ENCODE data around the gene LRWD1. TPM values are rescaled to one million over a fixed set of nuclear protein-coding genes. Genes with fewer than 3 reads are reported as not detected.
A peak's percentile ranks its signal among the peaks of the same experiment; 100 is the strongest.

Gene LRWD1
- total RNA-seq (ENCODE audit: low replicate concordance): 18.6 and 35.7 TPM in 2 replicates

GRCh38 chr7:102464577-102465280, at the start of gene LRWD1, which contains the start of gene ALKBH4:
Gene LRWD1 (plus strand): TSS chr7:102464984. CDS start chr7:102465081, 97 bp downstream.
Gene ALKBH4 (minus strand): TSS chr7:102464863. CDS start chr7:102464836, 27 bp downstream.
- peak within 1 kb of the TSS; percentile 100 for H3K4me3 ChIP-seq (ENCODE audit: low read depth, low read length)
- no peak for TF ChIP-seq CTCF (IDR thresholded peaks at IDR 0.05; ENCODE audit: insufficient read depth, low read length)
- DNase-seq (ENCODE audit: low read depth): peak; percentile 87

- DNase-seq (ENCODE audit: low read depth): no peak
- H3K4me3 ChIP-seq (ENCODE audit: low read depth, low read length): no peak overlapping the region
- no peak for TF ChIP-seq CTCF (IDR thresholded peaks at IDR 0.05; ENCODE audit: insufficient read depth, low read length)
These were observed 49.0 kb upstream of the LRWD1 start for GRCh38 chr7:102415685-102416225.

- H3K4me3 ChIP-seq (ENCODE audit: low read depth, low read length): no peak overlapping the region
- TF ChIP-seq CTCF (IDR thresholded peaks at IDR 0.05; ENCODE audit: insufficient read depth, low read length): no peak
- DNase-seq (ENCODE audit: low read depth): no peak
These were observed 48.4 kb upstream of the LRWD1 start for GRCh38 chr7:102416406-102416805.

GRCh38 chr7:102417105-102417504, 47.7 kb upstream of the LRWD1 start:
- H3K4me3 ChIP-seq (ENCODE audit: low read depth, low read length): no peak overlapping the region
- TF ChIP-seq CTCF (IDR thresholded peaks at IDR 0.05; ENCODE audit: insufficient read depth, low read length): no peak
- no peak for DNase-seq (ENCODE audit: low read depth)

- no peak overlapping the region for H3K4me3 ChIP-seq (ENCODE audit: low read depth, low read length)
- no peak for TF ChIP-seq CTCF (IDR thresholded peaks at IDR 0.05; ENCODE audit: insufficient read depth, low read length)
- DNase-seq (ENCODE audit: low read depth): no peak
These were observed 46.2 kb upstream of the LRWD1 start for GRCh38 chr7:102418592-102418991.

- DNase-seq (ENCODE audit: low read depth): no peak
- H3K4me3 ChIP-seq (ENCODE audit: low read depth, low read length): no peak overlapping the region
- no peak for TF ChIP-seq CTCF (IDR thresholded peaks at IDR 0.05; ENCODE audit: insufficient read depth, low read length)
These were observed 43.0 kb upstream of the LRWD1 start for GRCh38 chr7:102421706-102422240.
